Keratinocyte (primary cell): ENCODE results near the gene CALHM6.

Experiments used
- EZH2 ChIP-seq: IDR thresholded peaks from one replicate; pipeline ENCODE4 v1.6.1; 2012; ENCODE audit warnings: inconsistent platforms, mild to moderate bottlenecking, low read length, moderate library complexity
- TF ChIP-seq, protein P1 (sequence below), 3 experiments: IDR thresholded peaks in 1 of 3; conservative IDR thresholded peaks in 1 of 3; optimal IDR thresholded peaks in 1 of 3; 2 replicates in 2 of 3; 3 replicates in 1 of 3; pipeline versions ENCODE3 to v1.5.1; 2011; ENCODE audit warnings: low read length in 3 of 3, mild to moderate bottlenecking in 3 of 3, moderate library complexity in 2 of 3, control low read depth in 1 of 3, inconsistent platforms in 1 of 3; ENCODE audit not compliant: insufficient read depth in 2 of 3; ENCODE audit errors: extremely low read depth in 1 of 3

DNA sequence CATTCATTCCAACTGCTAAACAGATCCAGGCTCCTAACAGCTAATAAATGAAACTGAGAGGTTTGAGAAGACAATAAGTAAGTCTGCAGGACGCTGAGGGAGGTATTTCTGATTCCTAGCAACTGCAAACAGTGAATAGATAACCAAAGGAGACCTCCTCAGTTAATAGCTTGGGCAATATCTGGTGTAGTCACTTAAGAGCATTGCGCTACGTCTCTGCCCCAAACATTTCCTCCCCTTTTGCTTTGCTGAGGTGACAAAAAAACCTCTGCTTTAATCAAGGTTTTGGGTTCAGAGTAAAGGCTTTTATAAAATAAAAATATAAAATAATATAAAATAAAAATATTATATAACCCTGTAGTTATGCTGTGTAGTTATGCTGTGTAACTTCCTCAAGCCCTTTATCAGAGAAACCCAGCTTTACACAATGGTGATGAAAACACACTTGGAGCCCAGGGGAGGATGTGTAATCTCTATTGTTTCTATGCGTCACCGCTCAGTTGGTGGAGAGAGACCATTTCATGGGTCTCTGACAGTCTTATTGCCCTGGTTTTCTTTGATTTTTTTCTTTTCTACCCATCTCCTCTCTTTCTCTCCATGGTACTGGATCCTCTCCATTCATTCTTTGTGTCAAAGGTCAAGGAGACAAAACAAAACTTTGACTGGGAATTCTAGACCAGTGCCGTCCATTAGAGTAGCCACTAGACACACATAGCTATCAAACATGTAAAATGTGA lies 31.3 kb downstream of the CALHM6 start:
- TF ChIP-seq, protein P1, sequence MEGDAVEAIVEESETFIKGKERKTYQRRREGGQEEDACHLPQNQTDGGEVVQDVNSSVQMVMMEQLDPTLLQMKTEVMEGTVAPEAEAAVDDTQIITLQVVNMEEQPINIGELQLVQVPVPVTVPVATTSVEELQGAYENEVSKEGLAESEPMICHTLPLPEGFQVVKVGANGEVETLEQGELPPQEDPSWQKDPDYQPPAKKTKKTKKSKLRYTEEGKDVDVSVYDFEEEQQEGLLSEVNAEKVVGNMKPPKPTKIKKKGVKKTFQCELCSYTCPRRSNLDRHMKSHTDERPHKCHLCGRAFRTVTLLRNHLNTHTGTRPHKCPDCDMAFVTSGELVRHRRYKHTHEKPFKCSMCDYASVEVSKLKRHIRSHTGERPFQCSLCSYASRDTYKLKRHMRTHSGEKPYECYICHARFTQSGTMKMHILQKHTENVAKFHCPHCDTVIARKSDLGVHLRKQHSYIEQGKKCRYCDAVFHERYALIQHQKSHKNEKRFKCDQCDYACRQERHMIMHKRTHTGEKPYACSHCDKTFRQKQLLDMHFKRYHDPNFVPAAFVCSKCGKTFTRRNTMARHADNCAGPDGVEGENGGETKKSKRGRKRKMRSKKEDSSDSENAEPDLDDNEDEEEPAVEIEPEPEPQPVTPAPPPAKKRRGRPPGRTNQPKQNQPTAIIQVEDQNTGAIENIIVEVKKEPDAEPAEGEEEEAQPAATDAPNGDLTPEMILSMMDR (optimal IDR thresholded peaks at IDR 0.05 in 1 of 3, IDR thresholded peaks at IDR 0.05 in 1 of 3, conservative IDR thresholded peaks at IDR 0.05 in 1 of 3; ENCODE audit: extremely low read depth in 1 of 3, insufficient read depth in 2 of 3, low read length in 3 of 3) = no peak
- TF ChIP-seq EZH2 = no peak
